HEK293T (cell line): Measurements from ENCODE around the gene TMPRSS3.

ENCODE experiments used
- CTCF ChIA-PET: fragments of 350-600 bp; formaldehyde crosslinking; extraction: SDS; loops from one replicate; lab custom pipeline; 2021; ENCODE audit warnings: antibody characterized with exemption, inconsistent platforms; lab: Yijun Ruan, JAX
- POLR2A ChIA-PET: fragments of 350-600 bp; formaldehyde crosslinking; extraction: SDS; loops from one replicate; lab custom pipeline; 2020; ENCODE audit warnings: antibody characterized with exemption, inconsistent platforms; lab: Yijun Ruan, JAX
- DNase-seq: peaks from one replicate; pipeline ENCODE4 v3.0.0; 2012; ENCODE audit warnings: mixed read lengths; ENCODE audit errors: extremely low spot score
- ARNT ChIP-seq: fragments of 450-650 bp; IDR thresholded peaks from 2 replicates; pipeline ENCODE4 v1.6.1; 2017; ENCODE audit warnings: mild to moderate bottlenecking
- BHLHE40 ChIP-seq: fragments of 450-650 bp; IDR thresholded peaks from 2 replicates; pipeline ENCODE4 v1.6.1; 2016; ENCODE audit warnings: mild to moderate bottlenecking, moderate library complexity, borderline replicate concordance
- CTBP1 ChIP-seq: fragments of 450-650 bp; IDR thresholded peaks from 2 replicates; pipeline ENCODE4 v1.6.1; 2016; ENCODE audit warnings: borderline replicate concordance
- ELF4 ChIP-seq: fragments of 450-650 bp; IDR thresholded peaks from 2 replicates; pipeline ENCODE4 v1.6.1; 2017; ENCODE audit warnings: antibody characterized with exemption
- FOXA1 ChIP-seq: fragments of 450-650 bp; IDR thresholded peaks from 2 replicates; pipeline ENCODE4 v1.6.1; 2016; ENCODE audit warnings: mild to moderate bottlenecking
- FOXK2 ChIP-seq: fragments of 450-650 bp; IDR thresholded peaks from 2 replicates; pipeline ENCODE4 v1.6.1; 2016; ENCODE audit warnings: mild to moderate bottlenecking
- FOXM1 ChIP-seq: fragments of 450-650 bp; IDR thresholded peaks from 2 replicates; pipeline ENCODE4 v1.6.1; 2017; ENCODE audit warnings: mild to moderate bottlenecking, borderline replicate concordance
- HDGF ChIP-seq: fragments of 450-650 bp; IDR thresholded peaks from 2 replicates; pipeline ENCODE4 v1.6.1; 2017; ENCODE audit warnings: antibody characterized with exemption, borderline replicate concordance
- L3MBTL2 ChIP-seq: fragments of 450-650 bp; conservative IDR thresholded peaks from 2 replicates; pipeline ENCODE4 v1.6.1; 2016; ENCODE audit warnings: mild to moderate bottlenecking
- LEF1 ChIP-seq: fragments of 450-650 bp; IDR thresholded peaks from 2 replicates; pipeline ENCODE4 v1.6.1; 2017; ENCODE audit warnings: mild to moderate bottlenecking, borderline replicate concordance
- NFRKB ChIP-seq: fragments of 450-650 bp; IDR thresholded peaks from 2 replicates; pipeline ENCODE4 v1.6.1; 2016; ENCODE audit warnings: mild to moderate bottlenecking, moderate library complexity
- PKNOX1 ChIP-seq: fragments of 450-650 bp; IDR thresholded peaks from 2 replicates; pipeline ENCODE4 v1.6.1; 2016
- SP1 ChIP-seq: fragments of 450-650 bp; IDR thresholded peaks from 2 replicates; pipeline ENCODE4 v1.6.1; 2017
- SUZ12 ChIP-seq: fragments of 450-650 bp; IDR thresholded peaks from 2 replicates; pipeline ENCODE4 v1.6.1; 2016; ENCODE audit warnings: mild to moderate bottlenecking
- TARDBP ChIP-seq: fragments of 450-650 bp; IDR thresholded peaks from 2 replicates; pipeline ENCODE4 v1.6.1; 2016
- ZNF384 ChIP-seq: fragments of 450-650 bp; IDR thresholded peaks from 2 replicates; pipeline ENCODE4 v1.6.1; 2016

Gene TMPRSS3

GRCh38 chr21:42361286-42361685 is 34.6 kb downstream of the TMPRSS3 start:
- ChIA-PET POLR2A (no interaction called here), CTCF (interaction anchor here (0.5 to 1.4 kb wide), 3 partner anchors 51 to 102 kb away, joined by 3 read pairs; no protein-coding TSS in a partner anchor)
- DNase-seq, result no peak
- TF ChIP-seq FOXM1 (no peak), TARDBP (no peak), HDGF (no peak)

DNA sequence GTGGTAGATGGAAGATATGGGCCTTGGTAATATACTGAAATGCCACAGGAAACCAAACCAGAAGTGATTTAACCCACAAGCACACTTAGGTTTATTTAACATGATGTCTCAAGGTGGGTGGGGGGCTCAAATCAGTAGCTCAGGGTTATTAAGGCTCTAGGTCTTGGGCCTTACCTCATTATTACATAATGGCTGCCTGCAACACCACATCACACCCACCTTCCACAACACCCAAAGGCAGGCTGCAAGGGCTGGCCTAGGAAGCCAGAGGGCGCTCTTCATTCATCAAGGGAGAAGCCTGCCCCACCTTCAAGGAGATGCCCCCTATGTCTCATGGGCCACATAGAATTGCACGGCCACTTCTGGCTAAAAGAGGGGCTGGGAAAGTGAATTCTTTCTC is 35.5 kb downstream of the TMPRSS3 start:
- ChIA-PET CTCF (interaction anchor here (1.4 kb wide), 1 partner anchor 50 kb away, joined by 3 read pairs; no protein-coding TSS in a partner anchor), POLR2A (no interaction called here)
- TF ChIP-seq NFRKB, result no peak
- TF ChIP-seq SUZ12, result no peak
- no peak for TF ChIP-seq FOXM1
- DNase-seq, result no peak

- ChIA-PET CTCF (no interaction called here), POLR2A (no interaction called here)
- DNase-seq, result no peak
- TF ChIP-seq PKNOX1, result peak; percentile 83
- TF ChIP-seq FOXA1, result no peak
Measured at GRCh38 chr21:42358937-42359336, 36.9 kb downstream of the TMPRSS3 start.

DNA sequence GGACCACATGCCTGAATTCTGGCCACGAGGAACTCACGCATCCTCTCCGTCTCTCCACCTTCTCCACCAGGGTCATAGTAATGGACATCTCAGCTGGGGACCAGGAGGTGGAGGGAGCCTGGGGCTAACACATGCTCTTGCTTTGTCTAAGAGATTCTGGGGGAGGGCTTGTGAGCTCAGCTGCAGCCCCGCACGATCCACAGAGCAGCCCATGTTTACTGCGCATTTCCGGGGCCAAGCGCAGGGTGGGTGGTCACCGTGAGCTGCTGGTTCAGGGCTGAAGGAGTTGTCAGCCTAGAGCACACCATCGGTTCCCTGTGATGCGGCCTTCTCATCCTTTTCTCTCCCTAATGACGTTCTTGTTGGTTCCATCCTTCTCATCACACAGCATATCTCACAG is 37.6 kb downstream of the TMPRSS3 start:
- POLR2A ChIA-PET, result no interaction called here
- no peak for TF ChIP-seq CTBP1
- no peak for TF ChIP-seq ARNT
- TF ChIP-seq ZNF384, result no peak
- no peak for TF ChIP-seq FOXM1
- no peak for TF ChIP-seq ELF4
- no peak for TF ChIP-seq FOXA1
- TF ChIP-seq BHLHE40, result no peak
- TF ChIP-seq SUZ12, result no peak
- no peak for TF ChIP-seq HDGF
- TF ChIP-seq SP1, result no peak
- no peak for TF ChIP-seq TARDBP
- TF ChIP-seq FOXK2, result no peak
- TF ChIP-seq LEF1, result no peak
- TF ChIP-seq PKNOX1, result no peak
- CTCF ChIA-PET, result no interaction called here
- no peak for DNase-seq

DNA sequence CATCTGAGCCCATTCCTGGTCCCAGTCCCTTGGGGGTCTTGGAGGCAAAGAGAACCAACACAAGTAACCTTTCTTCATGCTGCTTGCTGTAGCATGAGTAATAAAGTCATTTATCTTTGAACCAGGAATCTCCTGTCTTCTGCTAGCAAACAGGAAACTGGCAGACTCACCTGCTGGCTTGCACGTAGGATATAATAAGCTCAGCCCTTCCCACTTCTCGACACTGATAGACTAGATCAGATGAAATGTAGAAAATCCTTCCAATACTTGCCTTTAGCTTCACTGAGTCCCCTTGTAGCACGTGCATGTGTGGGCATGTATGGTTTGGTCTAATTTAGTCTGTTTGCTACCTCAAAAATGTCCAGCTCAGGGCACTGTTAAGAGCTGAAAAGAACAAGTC is 38.5 kb downstream of the TMPRSS3 start:
- no peak for DNase-seq
- ChIA-PET POLR2A (no interaction called here), CTCF (no interaction called here)
- TF ChIP-seq ARNT (no peak), FOXA1 (no peak), BHLHE40 (no peak), L3MBTL2 (no peak), ZNF384 (no peak), FOXK2 (no peak), FOXM1 (no peak), HDGF (no peak), SUZ12 (no peak), PKNOX1 (no peak), SP1 (no peak), ELF4 (no peak)

- TF ChIP-seq FOXK2 (no peak), FOXM1 (no peak), HDGF (no peak), L3MBTL2 (no peak), FOXA1 (no peak), ELF4 (no peak), PKNOX1 (no peak), ARNT (no peak), SUZ12 (no peak), SP1 (no peak), TARDBP (no peak), BHLHE40 (no peak), ZNF384 (no peak), CTBP1 (no peak)
- ChIA-PET CTCF (no interaction called here), POLR2A (no interaction called here)
- DNase-seq, result no peak
Measured at GRCh38 chr21:42356650-42357049, 39.2 kb downstream of the TMPRSS3 start.

DNA sequence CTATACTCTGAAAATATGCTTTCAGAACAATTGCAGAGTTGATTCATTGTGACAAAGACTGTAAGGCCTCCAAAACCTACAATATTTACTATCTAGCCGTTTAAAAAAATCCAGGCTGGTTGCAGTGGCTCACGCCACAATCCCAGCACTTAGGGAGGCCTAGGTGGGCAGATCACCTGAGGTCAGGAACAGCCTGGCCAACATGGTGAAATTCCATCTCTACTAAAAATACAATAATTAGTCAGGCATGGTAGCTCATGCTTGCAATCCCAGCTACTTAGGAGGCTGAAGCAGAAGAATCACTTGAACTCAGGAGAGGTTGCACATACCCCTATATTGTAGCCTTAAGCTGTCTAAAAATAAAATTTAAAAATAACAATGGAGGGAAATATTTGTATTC is 39.8 kb downstream of the TMPRSS3 start:
- no peak for TF ChIP-seq ARNT
- no peak for TF ChIP-seq PKNOX1
- no peak for TF ChIP-seq SUZ12
- TF ChIP-seq ELF4, result no peak
- no peak for TF ChIP-seq TARDBP
- no peak for TF ChIP-seq FOXK2
- TF ChIP-seq L3MBTL2, result no peak
- TF ChIP-seq NFRKB, result no peak
- TF ChIP-seq LEF1, result no peak
- TF ChIP-seq CTBP1, result no peak
- TF ChIP-seq BHLHE40, result no peak
- TF ChIP-seq HDGF, result no peak
- TF ChIP-seq FOXA1, result no peak
- DNase-seq, result no peak
- CTCF ChIA-PET, result no interaction called here
- POLR2A ChIA-PET, result no interaction called here
